KMS-11 (cell line): ENCODE measurements around the gene SLITRK3.
A peak's percentile ranks its signal among the peaks of the same experiment; 100 is the strongest.

ENCODE experiments used
- H2AFZ ChIP-seq: fragments of 200-600 bp; sonication (generic); 2 replicates; pipeline ENCODE4 v1.6.1; 2016; ENCODE audit warnings: antibody characterized with exemption, mixed run types, low read depth
- H3K27ac ChIP-seq: fragments of 200-600 bp; sonication (generic); 2 replicates; pipeline ENCODE4 v1.6.1; 2016; ENCODE audit warnings: mild to moderate bottlenecking, mixed run types
- H3K27me3 ChIP-seq: fragments of 200-600 bp; sonication (generic); 2 replicates; pipeline ENCODE4 v1.6.1; 2017; ENCODE audit warnings: mild to moderate bottlenecking, low read depth, mixed run types, moderate library complexity; ENCODE audit not compliant: insufficient read depth
- H3K36me3 ChIP-seq: fragments of 200-600 bp; sonication (generic); 2 replicates; pipeline ENCODE4 v1.6.1; 2017; ENCODE audit warnings: mild to moderate bottlenecking, mixed run types; ENCODE audit not compliant: insufficient read depth
- H3K4me1 ChIP-seq: fragments of 200-600 bp; sonication (generic); 2 replicates; pipeline ENCODE4 v1.6.1; 2016; ENCODE audit warnings: mild to moderate bottlenecking, low read depth, mixed run types; ENCODE audit not compliant: poor library complexity, severe bottlenecking
- H3K4me2 ChIP-seq: fragments of 200-600 bp; sonication (generic); 2 replicates; pipeline ENCODE4 v1.7.0; 2016; ENCODE audit warnings: mild to moderate bottlenecking, mixed run types
- H3K4me3 ChIP-seq: fragments of 200-600 bp; sonication (generic); IDR thresholded peaks from 2 replicates; pipeline ENCODE4 v1.6.1; 2017; ENCODE audit warnings: low read depth, low read length, mixed read lengths; ENCODE audit not compliant: insufficient read depth
- H3K79me2 ChIP-seq: fragments of 200-600 bp; sonication (generic); 2 replicates; pipeline ENCODE4 v1.6.1; 2016; ENCODE audit warnings: low read depth, mixed run types; ENCODE audit not compliant: insufficient read depth
- H3K9ac ChIP-seq: fragments of 200-600 bp; sonication (generic); 2 replicates; pipeline ENCODE4 v1.6.1; 2016; ENCODE audit warnings: mild to moderate bottlenecking, mixed run types
- H4K20me1 ChIP-seq: fragments of 200-600 bp; sonication (generic); 2 replicates; pipeline ENCODE4 v1.6.1; 2016; ENCODE audit warnings: mild to moderate bottlenecking, mixed run types; ENCODE audit not compliant: insufficient read depth
- CTCF ChIP-seq: fragments of 200-600 bp; sonication (generic); conservative IDR thresholded peaks from 2 replicates; pipeline ENCODE4 v1.6.1; 2017; ENCODE audit warnings: low read depth, mild to moderate bottlenecking, antibody characterized with exemption, low read length, moderate library complexity, mixed read lengths

The SLITRK3 gene

GRCh38 chr3:165217739-165218138, 21.6 kb upstream of the SLITRK3 start:
- no peaks in the 10 kb centered on the region for H3K4me1 ChIP-seq
- H3K4me2 ChIP-seq: no peak overlapping the region
- TF ChIP-seq CTCF: no peak
- no peaks in the 10 kb centered on the region for H3K27me3 ChIP-seq
- H3K9ac ChIP-seq: no peak overlapping the region
- H3K4me3 ChIP-seq: no peak overlapping the region
- H3K27ac ChIP-seq: no peak overlapping the region
- H3K36me3 ChIP-seq: no peaks in the 10 kb centered on the region
- H2AFZ ChIP-seq: no peak overlapping the region
- H3K79me2 ChIP-seq: no peaks in the 10 kb centered on the region
- no peaks in the 10 kb centered on the region for H4K20me1 ChIP-seq

GRCh38 chr3:165212580-165212979, 16.4 kb upstream of the SLITRK3 start:
- no peak overlapping the region for H3K4me2 ChIP-seq

GRCh38 chr3:165211721-165212120, 15.5 kb upstream of the SLITRK3 start:
- TF ChIP-seq CTCF: no peak
- Histone ChIP-seq H3K27me3 (no peaks in the 10 kb centered on the region), H3K9ac (no peak overlapping the region), H3K36me3 (no peaks in the 10 kb centered on the region), H3K27ac (no peak overlapping the region), H3K4me2 (no peak overlapping the region), H2AFZ (no peak overlapping the region), H3K4me3 (no peak overlapping the region), H3K79me2 (no peaks in the 10 kb centered on the region), H3K4me1 (peaks cover 4% of the 10 kb centered on the region), H4K20me1 (no peaks in the 10 kb centered on the region)

More at GRCh38 chr3:165212580-165212979, 16.4 kb upstream of the SLITRK3 start:
- Histone ChIP-seq H3K27me3 (no peaks in the 10 kb centered on the region), H3K79me2 (no peaks in the 10 kb centered on the region), H3K4me3 (no peak overlapping the region), H3K36me3 (no peaks in the 10 kb centered on the region), H2AFZ (no peak overlapping the region), H3K4me1 (no peaks in the 10 kb centered on the region), H4K20me1 (no peaks in the 10 kb centered on the region), H3K9ac (no peak overlapping the region), H3K27ac (no peak overlapping the region)
- no peak for TF ChIP-seq CTCF

- Histone ChIP-seq H3K27me3 (no peaks in the 10 kb centered on the region), H2AFZ (no peak overlapping the region), H3K4me3 (no peak overlapping the region), H3K36me3 (no peaks in the 10 kb centered on the region), H3K4me2 (no peak overlapping the region), H3K9ac (no peak overlapping the region), H3K27ac (no peak overlapping the region), H3K79me2 (no peaks in the 10 kb centered on the region), H4K20me1 (no peaks in the 10 kb centered on the region), H3K4me1 (peaks cover 4% of the 10 kb centered on the region)
- no peak for TF ChIP-seq CTCF
Measured at GRCh38 chr3:165210727-165211126, 14.5 kb upstream of the SLITRK3 start.

GRCh38 chr3:165210132-165210531, 13.9 kb upstream of the SLITRK3 start:
- Histone ChIP-seq H3K4me1 (peaks cover 4% of the 10 kb centered on the region), H3K4me2 (no peak overlapping the region), H4K20me1 (no peaks in the 10 kb centered on the region), H3K27ac (no peak overlapping the region), H3K27me3 (no peaks in the 10 kb centered on the region), H3K4me3 (no peak overlapping the region), H3K9ac (no peak overlapping the region), H2AFZ (no peak overlapping the region), H3K36me3 (no peaks in the 10 kb centered on the region), H3K79me2 (no peaks in the 10 kb centered on the region)
- TF ChIP-seq CTCF: peak; percentile 49
